CD1c-positive myeloid dendritic cell (primary cell): ENCODE data around the gene CDRT4.
"Not testable (repeated sequence)": the region's sequence is repeated elsewhere in the genome, so short reads cannot be mapped to it uniquely, and the experiment has no call there.

Experiments used
- DNase-seq: peaks from one replicate; pipeline ENCODE4 v3.0.0-alpha.2; 2016; ENCODE audit errors: extremely low spot score

Gene CDRT4

GRCh38 chr17:15456972-15457722, 10.3 kb downstream of the CDRT4 start:
- no peak for DNase-seq

GRCh38 chr17:15456496-15456895, 10.9 kb downstream of the CDRT4 start:
- no peak for DNase-seq

- DNase-seq = no peak
These were observed 13.1 kb downstream of the CDRT4 start for GRCh38 chr17:15454346-15454745.

GRCh38 chr17:15453782-15454181, 13.6 kb downstream of the CDRT4 start:
- no peak for DNase-seq

DNA sequence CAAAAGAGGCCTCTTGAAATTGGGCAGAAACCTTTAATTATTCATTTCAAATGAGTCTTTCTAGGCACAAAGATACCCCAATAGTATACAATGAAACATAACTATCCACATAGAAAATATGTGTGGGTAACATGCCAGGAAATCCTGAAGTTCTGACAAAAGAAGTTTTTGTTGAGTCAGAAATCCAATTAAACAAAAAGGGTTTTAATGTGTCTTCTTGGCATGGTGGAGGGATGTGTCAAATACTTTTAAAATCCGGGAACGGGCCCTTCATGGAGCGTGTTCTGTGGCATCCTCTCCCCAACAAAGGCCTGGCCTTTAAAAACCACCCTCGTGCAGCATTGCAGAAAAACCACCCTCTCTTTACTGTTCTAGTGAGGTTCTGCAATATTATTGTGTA, 14.2 kb downstream of the CDRT4 start:
- DNase-seq = no peak

GRCh38 chr17:15452746-15453145, 14.7 kb downstream of the CDRT4 start:
- DNase-seq = no peak

GRCh38 chr17:15451680-15452079, 15.7 kb downstream of the CDRT4 start:
- no peak for DNase-seq

DNA sequence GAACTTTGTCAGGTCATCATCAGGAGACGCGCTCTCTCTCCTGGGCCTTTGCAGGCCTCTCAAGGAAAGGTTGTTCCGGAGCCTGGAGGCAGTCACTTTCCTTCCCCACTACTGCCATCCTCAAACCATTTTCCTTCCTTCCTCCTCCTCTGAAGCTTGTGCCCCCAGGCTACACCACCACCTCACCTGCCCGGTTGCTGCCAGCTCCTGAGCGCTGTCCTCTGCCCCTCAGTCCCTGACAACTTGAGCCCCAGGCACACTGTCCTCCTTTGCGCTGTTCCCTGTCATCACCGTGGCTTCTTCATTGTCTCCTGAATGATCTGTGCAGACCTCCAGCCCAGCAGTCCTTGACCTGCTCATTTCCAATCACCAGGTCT, 18.9 kb downstream of the CDRT4 start:
- DNase-seq = no peak

GRCh38 chr17:15447928-15448579, 19.4 kb downstream of the CDRT4 start:
- no peak for DNase-seq

DNA sequence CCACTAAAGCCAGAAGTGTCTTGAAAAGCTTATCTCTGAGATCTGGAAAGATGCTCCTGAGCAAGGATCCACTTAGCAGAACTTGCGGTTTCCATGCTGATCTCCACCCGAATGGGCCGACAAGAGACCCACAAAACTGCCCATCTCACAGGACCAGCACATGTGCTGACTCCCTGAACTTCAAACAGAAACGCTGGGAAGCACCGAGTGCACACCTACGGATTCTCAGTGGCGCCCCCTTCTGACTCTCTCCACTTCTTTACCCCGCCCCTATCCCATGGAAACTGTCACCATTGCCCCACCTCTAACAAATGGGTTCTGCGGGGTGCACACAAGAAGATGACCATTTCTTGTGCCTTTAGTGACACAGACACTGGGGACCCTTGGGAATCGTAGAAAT, 21.4 kb downstream of the CDRT4 start:
- no peak for DNase-seq

DNA sequence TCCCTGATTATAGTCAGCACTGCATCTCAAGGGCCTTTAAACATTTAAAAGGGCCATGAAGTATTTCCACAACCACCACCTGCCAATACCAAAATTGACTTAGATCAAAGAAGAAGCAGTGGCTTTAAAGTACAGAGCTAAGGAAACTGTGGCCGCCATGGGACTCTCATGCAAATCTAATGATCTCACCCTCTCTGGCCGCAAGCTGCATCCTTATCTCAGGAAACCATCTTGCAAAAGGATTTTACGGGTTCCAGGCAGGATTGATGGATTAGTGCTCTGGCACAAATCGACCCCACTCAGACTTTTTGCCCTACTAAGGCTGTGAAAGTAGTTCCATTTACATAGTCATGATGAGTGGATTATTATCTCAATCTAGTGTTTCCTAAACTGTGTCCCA, 22.6 kb downstream of the CDRT4 start:
- DNase-seq = no peak

DNA sequence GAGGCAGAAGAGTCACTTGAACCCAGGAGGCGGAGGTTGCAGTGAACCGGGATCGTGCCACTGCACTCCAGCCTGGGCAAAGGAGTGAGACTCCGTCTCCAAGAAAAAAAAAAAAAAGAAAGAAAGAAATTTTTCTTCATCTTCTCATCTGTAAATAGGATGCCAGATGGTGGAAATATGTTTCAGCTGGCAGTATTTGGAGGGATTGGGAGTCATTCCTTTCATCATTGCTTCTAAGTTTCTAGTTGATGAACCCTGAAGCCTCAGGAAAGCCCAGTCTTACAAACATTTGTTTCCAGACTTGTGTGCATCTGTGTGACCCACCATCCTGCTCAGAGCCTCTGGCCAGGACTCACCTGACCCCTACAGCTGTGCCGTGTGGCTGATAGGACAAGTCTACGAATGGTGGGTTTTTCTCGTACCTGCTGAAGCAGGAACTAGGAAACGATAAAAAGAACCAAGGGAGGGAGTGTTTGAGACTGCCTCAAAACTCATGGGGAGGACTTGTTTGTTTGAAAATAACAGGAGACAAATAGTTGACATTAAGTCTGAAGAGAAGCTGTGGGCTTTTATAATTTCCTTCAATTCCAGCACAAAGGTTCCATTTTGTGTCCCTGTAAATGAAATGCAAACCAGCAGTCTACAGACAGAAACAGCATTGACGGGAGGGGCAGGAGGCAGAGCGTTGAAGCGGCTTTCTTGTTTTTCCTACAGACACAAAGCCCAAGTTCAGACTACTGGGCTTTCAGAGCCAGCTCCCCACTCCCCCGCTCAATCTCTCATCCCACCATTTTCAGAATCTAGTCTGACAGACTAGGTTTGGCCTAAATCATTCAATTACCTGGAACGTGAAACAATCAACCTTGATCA, 24.9 kb downstream of the CDRT4 start:
- DNase-seq = no peak

- DNase-seq = no peak
These were observed 26.1 kb downstream of the CDRT4 start for GRCh38 chr17:15441315-15441714.

DNA sequence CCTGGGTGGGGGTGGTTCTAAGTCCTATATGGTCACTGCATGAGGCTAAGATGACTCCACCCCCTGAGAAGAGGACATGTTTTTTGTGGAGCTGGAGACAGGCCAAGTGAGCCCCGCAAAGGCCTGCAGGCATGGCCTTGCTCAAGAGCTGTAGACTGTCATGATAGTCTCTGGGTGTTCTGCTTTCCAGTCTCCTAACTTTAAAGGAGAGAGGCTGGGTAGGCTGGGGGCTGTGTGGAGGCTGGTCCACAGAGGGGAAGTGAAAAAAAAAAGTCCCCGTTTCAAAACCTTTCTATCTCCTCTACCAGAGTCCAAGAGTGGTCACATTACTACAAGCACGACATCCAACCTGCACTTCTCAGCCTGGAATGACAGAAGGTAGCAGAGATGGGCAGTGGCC, 27.1 kb downstream of the CDRT4 start:
- DNase-seq = peak; percentile 38

DNA sequence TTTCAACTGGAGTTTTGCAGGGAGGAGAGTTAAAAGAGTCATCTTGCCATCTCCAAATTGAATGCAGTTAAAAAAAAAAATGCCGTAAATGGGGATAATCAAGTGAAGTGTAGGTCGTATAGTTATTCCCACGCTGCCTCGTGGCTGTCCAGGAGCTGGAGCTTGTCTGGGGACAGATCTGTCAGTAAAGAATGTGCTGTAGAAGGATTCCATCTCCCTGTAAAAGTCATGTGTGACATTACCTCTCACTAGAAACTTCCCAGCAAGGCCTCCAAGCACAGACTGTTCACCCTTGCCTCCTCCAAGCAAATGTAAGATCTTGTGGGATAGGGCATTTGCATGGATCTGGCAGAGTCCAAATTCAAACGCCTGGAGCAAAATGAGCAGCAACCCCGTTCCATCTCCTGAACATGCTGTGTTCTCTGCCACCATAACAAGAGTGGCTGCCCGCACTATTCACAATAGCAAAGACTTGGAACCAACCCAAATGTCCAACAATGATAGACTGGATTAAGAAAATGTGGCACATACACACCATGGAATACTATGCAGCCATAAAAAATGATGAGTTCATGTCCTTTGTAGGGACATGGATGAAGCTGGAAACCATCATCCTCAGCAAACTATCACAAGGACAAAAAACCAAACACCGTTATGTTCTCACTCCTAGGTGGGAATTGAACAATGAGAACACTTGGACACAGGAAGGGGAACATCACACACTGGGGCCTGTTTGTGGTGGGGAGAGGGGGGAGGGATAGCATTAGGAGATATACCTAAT, 28.0 kb downstream of the CDRT4 start:
- not testable (repeated sequence) for DNase-seq

DNA sequence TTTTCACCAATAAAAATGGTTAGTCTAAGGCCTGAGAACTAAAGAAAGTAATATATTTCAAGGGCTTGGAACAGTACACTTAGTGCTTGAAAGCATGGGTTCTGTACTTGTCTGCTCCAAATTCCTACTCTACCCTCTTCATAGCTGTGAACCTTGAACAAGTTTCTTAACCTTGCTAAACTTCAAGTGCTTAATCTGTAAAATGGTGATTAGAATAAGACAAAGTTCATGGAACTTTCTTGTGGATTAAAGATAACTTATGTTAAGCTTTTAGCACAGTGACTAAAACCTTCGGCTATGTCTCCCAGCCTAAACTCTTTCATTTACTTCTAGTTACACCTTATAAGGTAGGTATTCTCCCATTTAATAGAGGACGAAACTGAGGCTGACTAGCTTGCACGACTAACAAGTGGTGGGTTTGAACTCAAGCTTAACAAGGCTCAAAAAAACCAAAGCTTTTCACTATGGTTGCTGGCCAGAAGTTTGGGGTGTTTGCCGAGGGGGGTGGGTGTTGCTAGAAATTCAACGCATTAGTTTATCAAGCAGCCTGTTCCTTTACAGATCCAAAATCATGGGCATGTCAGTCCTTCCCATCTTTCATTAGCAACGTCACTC, 28.8 kb downstream of the CDRT4 start:
- DNase-seq = no peak

DNA sequence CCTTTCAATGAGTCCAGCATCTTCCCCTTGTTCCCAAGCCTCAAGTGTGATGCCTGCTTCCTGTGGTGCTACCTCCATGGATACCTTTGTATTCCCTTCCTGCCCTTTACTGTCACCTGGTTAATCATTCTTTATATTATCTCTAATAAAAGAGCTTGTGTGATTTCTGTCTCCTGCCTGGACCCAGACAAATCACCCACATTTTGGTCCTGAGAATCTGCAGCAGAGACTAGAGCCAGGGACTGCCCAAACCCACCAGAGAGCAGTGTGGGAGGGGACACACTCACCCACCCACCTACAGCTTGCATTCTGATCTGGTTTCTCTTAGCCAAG, 30.2 kb downstream of the CDRT4 start:
- no peak for DNase-seq

DNA sequence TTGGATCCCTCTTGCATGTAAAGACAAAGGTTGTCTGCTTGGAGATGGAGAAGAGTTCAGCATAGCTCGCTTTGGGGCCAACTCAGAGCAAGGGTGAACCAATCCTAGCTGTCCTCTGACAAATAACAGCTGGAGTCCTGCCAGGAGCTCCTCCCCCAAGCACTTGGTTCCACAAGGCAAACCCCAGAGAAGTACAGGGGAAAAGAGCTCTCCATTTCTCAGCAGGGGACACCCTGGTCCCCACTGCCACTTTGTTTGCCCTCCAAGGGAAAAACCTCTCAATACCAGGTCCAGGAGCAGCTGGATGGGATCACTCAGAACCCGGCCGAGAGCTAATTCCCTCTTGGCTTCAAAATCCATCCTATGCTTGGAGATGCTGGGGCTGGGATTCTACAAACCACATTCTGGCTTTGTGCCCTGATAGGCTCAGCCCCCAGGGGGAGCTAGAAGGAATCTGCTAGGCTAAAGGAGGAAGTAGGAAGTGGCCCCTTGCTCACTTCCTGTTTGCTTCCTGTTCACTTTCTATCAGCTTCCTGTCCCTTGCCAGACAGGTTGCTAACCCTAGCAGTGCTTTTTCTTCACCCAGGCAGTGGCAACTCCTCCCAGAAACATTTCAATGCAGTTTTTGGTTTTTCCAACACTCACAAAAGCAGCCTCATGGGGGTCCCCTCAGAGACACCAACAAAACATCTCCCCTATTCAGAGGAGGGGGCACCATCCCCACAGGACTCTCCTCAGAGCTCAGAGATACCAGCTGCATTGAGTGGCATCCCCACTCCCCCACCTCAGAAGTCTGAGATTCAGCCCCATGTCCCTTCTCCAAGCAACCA, 30.7 kb downstream of the CDRT4 start:
- DNase-seq = peak; percentile 46

- DNase-seq = no peak
These were observed 32.5 kb downstream of the CDRT4 start for GRCh38 chr17:15434956-15435355.

- DNase-seq = no peak
These were observed 34.4 kb downstream of the CDRT4 start for GRCh38 chr17:15432807-15433611.
